HG03432 (cell line): ENCODE results near the gene PRAMEF26.
"Not testable (repeated sequence)": the region's sequence is repeated elsewhere in the genome, so short reads cannot be mapped to it uniquely, and the experiment has no call there.

Experiments used
- ATAC-seq: cut with Tn5 transposase; IDR thresholded peaks from one replicate; pipeline ENCODE4 v1.9.1; 2021; ENCODE audit warnings: mild to moderate bottlenecking, moderate library complexity; ENCODE audit not compliant: unreplicated experiment

PRAMEF26 gene

GRCh38 chr1:13155909-13156308 is at the start of gene PRAMEF26:
Gene PRAMEF26, minus strand, starts transcription at chr1:13156009. Its CDS starts 2,914 bp downstream, at chr1:13153095.
- ATAC-seq: not testable (repeated sequence)

GRCh38 chr1:13201309-13201708 is 45.5 kb upstream of the PRAMEF26 start, which contains the start of gene PRAMEF13:
Gene PRAMEF13, minus strand, starts transcription at chr1:13201409. Its CDS starts 1,820 bp downstream, at chr1:13199589.
- not testable (repeated sequence) for ATAC-seq

- ATAC-seq: not testable (repeated sequence)
Measured at GRCh38 chr1:13171548-13171947, 15.7 kb upstream of the PRAMEF26 start, which contains the start of gene PRAMEF9. Gene PRAMEF9, plus strand, starts transcription at chr1:13171848. Its CDS starts 3,433 bp downstream, at chr1:13175281.

- not testable (repeated sequence) for ATAC-seq
Measured at GRCh38 chr1:13165531-13165930, 9.7 kb upstream of the PRAMEF26 start, which contains the start of gene HNRNPCL4. Gene HNRNPCL4, minus strand, starts transcription at chr1:13165631. Its CDS starts 164 bp downstream, at chr1:13165467.

GRCh38 chr1:13116754-13117153 is 39.1 kb downstream of the PRAMEF26 start, which contains the start of gene HNRNPCL2:
Gene HNRNPCL2, minus strand, starts transcription at chr1:13116854. Its CDS starts 454 bp downstream, at chr1:13116400.
- not testable (repeated sequence) for ATAC-seq
